ENCODE data around the gene IPO13. TPM values are rescaled to one million over a fixed set of nuclear protein-coding genes. Genes with fewer than 3 reads are reported as not detected.

IPO13 gene
- 100 to 1,000 TPM in 3 of 4 donors, 10 to 100 TPM in 1; 92.4 to 140 (median 108) TPM for total RNA-seq
- polyA plus RNA-seq: 10 to 100 TPM; 26.8 to 93.0 (median 41.5) TPM
- long read RNA-seq, donor 1, transcript IPO13-202 (20 exons, 3,894 nt): major isoform, 9 of 36 reads
- long read RNA-seq, donor 1, partial matches to known transcripts: 23 of 36 reads
- long read RNA-seq, donor 1, other reads (novel, unspliced or antisense): 2 of 36 reads
- long read RNA-seq, donor 2, transcript IPO13-202 (20 exons, 3,894 nt): major isoform, 25 of 119 reads
- long read RNA-seq, donor 2, partial matches to known transcripts: 66 of 119 reads
- long read RNA-seq, donor 2, other reads (novel, unspliced or antisense): 26 of 119 reads

DNA sequence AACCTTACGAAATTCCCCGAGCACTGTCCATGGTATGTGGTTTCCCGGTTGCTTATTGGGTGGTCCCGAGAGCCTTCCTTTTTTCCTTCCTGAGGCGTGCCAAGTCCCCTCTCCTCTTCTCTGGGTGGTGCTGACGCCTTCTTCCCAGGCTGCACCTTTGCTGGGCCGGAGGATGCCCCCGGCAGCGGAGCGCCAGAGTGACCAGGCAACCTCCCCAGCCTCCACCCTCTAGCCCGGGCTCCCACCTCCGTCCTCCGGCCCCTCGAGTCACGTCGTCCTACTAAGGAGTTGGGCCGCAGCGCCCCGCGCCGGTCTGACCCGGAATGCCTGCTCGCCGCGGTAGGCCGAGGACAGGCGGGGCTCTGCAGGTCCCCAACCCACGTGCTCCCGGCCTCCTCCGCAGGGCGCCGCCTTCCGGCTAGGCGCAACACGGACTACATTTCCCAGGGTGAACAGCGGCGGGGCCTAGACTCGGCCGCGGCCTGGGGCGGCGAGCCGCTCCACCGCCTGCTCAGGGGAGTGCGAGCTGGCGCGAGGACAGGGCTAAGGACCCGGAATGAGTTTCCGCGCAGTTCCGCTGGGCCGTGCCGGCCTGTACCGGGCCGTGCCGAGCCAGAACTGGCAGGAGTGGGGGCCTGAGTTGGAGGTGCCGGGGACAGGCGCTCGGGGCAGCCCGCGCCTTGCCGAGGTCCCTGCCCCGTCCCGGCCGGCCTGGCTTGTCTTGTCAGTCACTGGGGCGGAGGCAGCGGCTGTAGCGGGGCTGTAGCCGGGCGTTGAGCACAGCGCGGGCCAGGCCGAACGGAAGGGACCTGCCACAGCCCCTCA, at the start of gene IPO13:
IPO13 (plus strand) TSS at position 715 of the 825 bp plus-strand sequence. CDS start 651 bp downstream, outside the sequence.
- Histone ChIP-seq H3K4me1 (peaks cover 47% of the 10 kb centered on the region), H3K27ac (peak within 1 kb of the TSS; percentile 99), H3K9me3 (no peaks in the 10 kb centered on the region), H3K4me3 (peak within 1 kb of the TSS; percentile 79), H3K27me3 (ENCODE audit: insufficient read depth in 3 of 3, low read length in 2 of 3) (no peaks in the 10 kb centered on the region), H3K36me3 (ENCODE audit: insufficient read depth in 1 of 2, low read depth in 1 of 2) (peaks cover 0 to 21% of the 10 kb centered on the region in 2 donors)
- DNase-seq (peak; percentile 96 to 99), ATAC-seq (peak; percentile 89 to 93 (median 90))
- TF ChIP-seq CTCF (IDR thresholded peaks at IDR 0.05): peak; percentile 69
- WGBS, 3 donors: 0% methylated on average over 62 to 74 of the region's 74 CpGs
- intact Hi-C loops (cut with DNase I): loop anchor here in 1 of 2 donors (10.0 kb wide), 1 partner anchor 412 kb away; the partner anchor contains the start of gene PTPRF

- Histone ChIP-seq H3K27ac (no peak overlapping the region), H3K4me3 (no peak overlapping the region), H3K36me3 (ENCODE audit: insufficient read depth in 1 of 2, low read depth in 1 of 2) (peaks cover 0 to 50% of the 10 kb centered on the region in 2 donors), H3K27me3 (ENCODE audit: insufficient read depth in 3 of 3, low read length in 2 of 3) (no peaks in the 10 kb centered on the region), H3K9me3 (no peaks in the 10 kb centered on the region), H3K4me1 (no peaks in the 10 kb centered on the region)
- 97 to 98% (median 97%) methylated on average over 12 of the region's 12 CpGs for WGBS, 3 donors
- intact Hi-C loops (cut with DNase I): no loop called here
- no peak for TF ChIP-seq CTCF (IDR thresholded peaks at IDR 0.05)
- no peak for ATAC-seq
- DNase-seq: no peak
Observed at GRCh38 chr1:43898981-43899380, 47.8 kb upstream of the IPO13 start.

DNA sequence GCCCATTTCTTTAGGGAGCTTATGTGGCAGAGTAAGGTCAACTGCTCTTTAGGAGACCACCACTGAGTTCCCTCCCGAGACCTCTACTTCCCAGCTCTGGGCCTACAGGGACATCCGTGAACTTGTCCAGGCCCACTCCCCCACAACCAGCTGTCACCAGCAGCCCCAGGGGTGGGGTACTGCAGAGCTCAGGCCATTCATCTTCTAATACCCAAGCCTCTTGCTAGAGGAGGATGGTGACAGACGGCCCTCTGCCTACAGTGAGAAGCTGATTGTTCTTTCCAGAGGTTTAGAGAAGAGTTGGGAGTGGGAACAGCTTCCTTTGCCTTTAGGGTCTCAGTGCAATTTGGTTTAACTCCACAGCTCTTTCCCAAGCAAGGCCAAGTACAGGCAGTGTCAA, 46.4 kb upstream of the IPO13 start:
- WGBS, 3 donors: 88 to 90% (median 89%) methylated on average over 3 of the region's 3 CpGs
- no peaks in the 10 kb centered on the region for H3K4me1 ChIP-seq
- no peak overlapping the region for H3K4me3 ChIP-seq
- ATAC-seq (no peak), DNase-seq (no peak)
- intact Hi-C loops (cut with DNase I): no loop called here
- H3K27me3 ChIP-seq (ENCODE audit: insufficient read depth in 3 of 3, low read length in 2 of 3): no peaks in the 10 kb centered on the region
- no peak overlapping the region for H3K27ac ChIP-seq
- H3K9me3 ChIP-seq: no peaks in the 10 kb centered on the region
- TF ChIP-seq CTCF (IDR thresholded peaks at IDR 0.05): no peak
- peaks cover 0 to 38% of the 10 kb centered on the region in 2 donors for H3K36me3 ChIP-seq (ENCODE audit: insufficient read depth in 1 of 2, low read depth in 1 of 2)

- Histone ChIP-seq H3K4me3 (no peak overlapping the region), H3K27me3 (ENCODE audit: insufficient read depth in 3 of 3, low read length in 2 of 3) (no peaks in the 10 kb centered on the region), H3K9me3 (no peaks in the 10 kb centered on the region), H3K4me1 (no peaks in the 10 kb centered on the region), H3K36me3 (ENCODE audit: insufficient read depth in 1 of 2, low read depth in 1 of 2) (peaks cover 0 to 32% of the 10 kb centered on the region in 2 donors), H3K27ac (no peak overlapping the region)
- DNase-seq (no peak), ATAC-seq (no peak)
- intact Hi-C loops (cut with DNase I): no loop called here
- TF ChIP-seq CTCF (IDR thresholded peaks at IDR 0.05): no peak
- 72 to 76% (median 72%) methylated on average over 7 of the region's 7 CpGs for WGBS, 3 donors
Observed at GRCh38 chr1:43901196-43901961, 45.4 kb upstream of the IPO13 start.

All from psoas muscle (tissue), 8 donors.